Panc1 (cell line): ENCODE measurements around the gene ADGRA1. TPM values are rescaled to one million over a fixed set of nuclear protein-coding genes. Genes with fewer than 3 reads are reported as not detected.

Source experiments
- ATAC-seq: fragments of 200-7000 bp; cut with Tn5 transposase; 2 replicates; pipeline ENCODE4 v1.9.1; 2020; ENCODE audit warnings: mild to moderate bottlenecking, moderate library complexity
- BruUV-seq: library from RNA; stranded (reverse); fragments of 400-500 nt; replicated peaks from 2 replicates; lab custom pipeline; 2021; lab: Mats Ljungman, UMichigan
- CTCF ChIA-PET: fragments of 300-600 bp; sonication (Branson Sonifier 250); formaldehyde crosslinking; loops from one replicate; lab custom pipeline; 2022; ENCODE audit warnings: antibody characterized with exemption; lab: Charles Lee
- POLR2A ChIA-PET: fragments of 300-600 bp; sonication (Branson Sonifier 250); formaldehyde crosslinking; loops from one replicate; lab custom pipeline; 2022; ENCODE audit warnings: antibody characterized with exemption; lab: Charles Lee
- DNase-seq: peaks from one replicate; pipeline ENCODE4 v3.0.0-alpha.2; 2010; ENCODE audit warnings: low read depth, low spot score
- H3K27ac ChIP-seq: 2 replicates; pipeline ENCODE4 v1.5.1; 2011; ENCODE audit warnings: mild to moderate bottlenecking, low read length, inconsistent platforms
- H3K27me3 ChIP-seq: fragments of 200-500 bp; sonication (Bioruptor generic); 2 replicates; pipeline ENCODE4 v1.6.0; 2014; ENCODE audit warnings: low read length, inconsistent platforms; ENCODE audit not compliant: control insufficient read depth, insufficient read depth
- H3K36me3 ChIP-seq: fragments of 200-500 bp; sonication (Bioruptor generic); 2 replicates; pipeline ENCODE4 v1.5.1; 2014; ENCODE audit warnings: inconsistent platforms, mild to moderate bottlenecking, low read length, moderate library complexity; ENCODE audit not compliant: control insufficient read depth, insufficient read depth
- H3K4me1 ChIP-seq: 2 replicates; pipeline ENCODE4 v1.5.1; 2011; ENCODE audit warnings: inconsistent platforms, mild to moderate bottlenecking, low read length, moderate library complexity; ENCODE audit not compliant: control insufficient read depth, insufficient read depth
- H3K4me3 ChIP-seq, 2 experiments: 2 replicates each; pipeline ENCODE4 v1.5.1; 2011 to 2012; ENCODE audit warnings: low read depth in 2 of 2, low read length in 2 of 2, mild to moderate bottlenecking in 2 of 2, inconsistent platforms in 1 of 2, moderate library complexity in 1 of 2
- H3K9me3 ChIP-seq: fragments of 200-500 bp; sonication (Bioruptor generic); 2 replicates; pipeline ENCODE4 v1.5.1; 2014; ENCODE audit warnings: low read depth, mild to moderate bottlenecking, inconsistent platforms, low read length, moderate library complexity; ENCODE audit not compliant: control insufficient read depth, insufficient read depth
- POLR2AphosphoS5 ChIP-seq: IDR thresholded peaks from 2 replicates; pipeline ENCODE4 v1.6.1; 2012; ENCODE audit warnings: mild to moderate bottlenecking, low read depth, low read length, moderate library complexity
- SIN3A ChIP-seq: IDR thresholded peaks from 2 replicates; pipeline ENCODE4 v1.6.1; 2012; ENCODE audit warnings: low read depth, mild to moderate bottlenecking, low read length, moderate library complexity, borderline replicate concordance; ENCODE audit not compliant: insufficient read depth
- TCF7L2 ChIP-seq: IDR thresholded peaks from 2 replicates; pipeline ENCODE4 v1.6.1; 2011; ENCODE audit warnings: mild to moderate bottlenecking, low read depth, low read length, inconsistent platforms
- in situ Hi-C: cut with HindIII; loops from 2 replicates; pipeline ENCODE4 v1.10.0; 2016; ENCODE audit warnings: low sequenced_read_pairs, low pct_unique_long_range_greater_than_20kb
- intact Hi-C: fragments of 100-400 bp; cut with micrococcal nuclease; formaldehyde crosslinking; loops from one replicate; pipeline ENCODE4 v1.10.0; 2022; ENCODE audit not compliant: unreplicated experiment
- total RNA-seq: library from RNA; stranded (reverse); gene quantifications from one replicate; pipeline ENCODE4 v1.2.1, GENCODE V29; 2021; ENCODE audit not compliant: unreplicated experiment
- TF ChIP-seq, protein P1 (sequence below), 2 experiments: IDR thresholded peaks; 2 replicates each; pipeline ENCODE4 v1.6.1; 2011 to 2012; ENCODE audit warnings: low read depth in 2 of 2, control low read depth in 1 of 2, low read length in 1 of 2, mild to moderate bottlenecking in 1 of 2, moderate library complexity in 1 of 2; ENCODE audit not compliant: insufficient read depth in 1 of 2
- TF ChIP-seq, protein P2 (sequence below): fragments of 450-650 bp; IDR thresholded peaks from 2 replicates; pipeline ENCODE4 v1.5.1; 2017; ENCODE audit warnings: mild to moderate bottlenecking

Gene ADGRA1
- total RNA-seq, 1 experiment from 2014 or later, result 0.05 TPM

DNA sequence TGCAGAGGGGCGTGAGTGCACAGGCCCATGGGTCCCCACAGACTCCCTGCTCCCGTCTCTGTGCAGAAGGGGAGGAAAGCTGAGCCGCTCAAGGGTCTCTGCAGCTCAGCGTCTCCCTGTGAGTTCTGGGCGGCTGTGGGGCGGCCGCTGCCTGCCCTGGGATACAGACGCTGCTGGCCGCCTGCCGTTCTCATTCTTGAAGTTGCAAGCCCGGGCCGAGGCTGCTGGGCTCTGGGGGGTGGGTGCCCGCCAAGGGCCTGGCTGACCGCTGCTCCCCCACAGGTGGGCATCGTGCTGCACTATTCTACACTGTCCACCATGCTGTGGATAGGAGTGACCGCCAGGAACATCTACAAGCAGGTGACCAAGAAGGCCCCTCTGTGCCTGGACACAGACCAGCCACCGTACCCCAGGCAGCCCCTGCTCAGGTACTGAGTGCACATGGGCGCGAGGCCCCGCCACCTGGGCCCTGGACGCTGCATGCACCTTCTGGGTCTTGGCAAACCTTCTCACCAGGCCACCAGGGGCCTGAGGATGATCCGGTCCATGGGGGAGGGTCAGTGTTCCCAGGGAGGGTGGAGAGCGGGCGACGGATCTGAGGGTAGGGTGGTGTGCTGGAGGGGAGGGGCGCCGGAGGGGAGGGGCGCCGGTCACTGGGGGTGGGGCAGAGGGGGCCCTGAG is 14.8 kb downstream of the ADGRA1 start:
- Histone ChIP-seq H3K27ac (no peak overlapping the region), H3K27me3 (peaks cover under 1% of the 10 kb centered on the region; the same call in 1 of the 2 replicates), H3K36me3 (no peaks in the 10 kb centered on the region), H3K4me3 (no peak overlapping the region), H3K9me3 (peaks cover 6% of the 10 kb centered on the region), H3K4me1 (no peaks in the 10 kb centered on the region)
- in situ Hi-C loops, result no loop called here
- intact Hi-C loops, result no loop called here
- DNase-seq, result no peak
- no TSS peak for BruUV-seq
- POLR2A ChIA-PET, result no interaction called here
- no peak for TF ChIP-seq POLR2AphosphoS5
- TF ChIP-seq, protein P1, sequence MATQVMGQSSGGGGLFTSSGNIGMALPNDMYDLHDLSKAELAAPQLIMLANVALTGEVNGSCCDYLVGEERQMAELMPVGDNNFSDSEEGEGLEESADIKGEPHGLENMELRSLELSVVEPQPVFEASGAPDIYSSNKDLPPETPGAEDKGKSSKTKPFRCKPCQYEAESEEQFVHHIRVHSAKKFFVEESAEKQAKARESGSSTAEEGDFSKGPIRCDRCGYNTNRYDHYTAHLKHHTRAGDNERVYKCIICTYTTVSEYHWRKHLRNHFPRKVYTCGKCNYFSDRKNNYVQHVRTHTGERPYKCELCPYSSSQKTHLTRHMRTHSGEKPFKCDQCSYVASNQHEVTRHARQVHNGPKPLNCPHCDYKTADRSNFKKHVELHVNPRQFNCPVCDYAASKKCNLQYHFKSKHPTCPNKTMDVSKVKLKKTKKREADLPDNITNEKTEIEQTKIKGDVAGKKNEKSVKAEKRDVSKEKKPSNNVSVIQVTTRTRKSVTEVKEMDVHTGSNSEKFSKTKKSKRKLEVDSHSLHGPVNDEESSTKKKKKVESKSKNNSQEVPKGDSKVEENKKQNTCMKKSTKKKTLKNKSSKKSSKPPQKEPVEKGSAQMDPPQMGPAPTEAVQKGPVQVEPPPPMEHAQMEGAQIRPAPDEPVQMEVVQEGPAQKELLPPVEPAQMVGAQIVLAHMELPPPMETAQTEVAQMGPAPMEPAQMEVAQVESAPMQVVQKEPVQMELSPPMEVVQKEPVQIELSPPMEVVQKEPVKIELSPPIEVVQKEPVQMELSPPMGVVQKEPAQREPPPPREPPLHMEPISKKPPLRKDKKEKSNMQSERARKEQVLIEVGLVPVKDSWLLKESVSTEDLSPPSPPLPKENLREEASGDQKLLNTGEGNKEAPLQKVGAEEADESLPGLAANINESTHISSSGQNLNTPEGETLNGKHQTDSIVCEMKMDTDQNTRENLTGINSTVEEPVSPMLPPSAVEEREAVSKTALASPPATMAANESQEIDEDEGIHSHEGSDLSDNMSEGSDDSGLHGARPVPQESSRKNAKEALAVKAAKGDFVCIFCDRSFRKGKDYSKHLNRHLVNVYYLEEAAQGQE (IDR thresholded peaks at IDR 0.05; ENCODE audit: insufficient read depth in 1 of 2, low read depth in 2 of 2, low read length in 1 of 2), result no peak
- TF ChIP-seq, protein P2, sequence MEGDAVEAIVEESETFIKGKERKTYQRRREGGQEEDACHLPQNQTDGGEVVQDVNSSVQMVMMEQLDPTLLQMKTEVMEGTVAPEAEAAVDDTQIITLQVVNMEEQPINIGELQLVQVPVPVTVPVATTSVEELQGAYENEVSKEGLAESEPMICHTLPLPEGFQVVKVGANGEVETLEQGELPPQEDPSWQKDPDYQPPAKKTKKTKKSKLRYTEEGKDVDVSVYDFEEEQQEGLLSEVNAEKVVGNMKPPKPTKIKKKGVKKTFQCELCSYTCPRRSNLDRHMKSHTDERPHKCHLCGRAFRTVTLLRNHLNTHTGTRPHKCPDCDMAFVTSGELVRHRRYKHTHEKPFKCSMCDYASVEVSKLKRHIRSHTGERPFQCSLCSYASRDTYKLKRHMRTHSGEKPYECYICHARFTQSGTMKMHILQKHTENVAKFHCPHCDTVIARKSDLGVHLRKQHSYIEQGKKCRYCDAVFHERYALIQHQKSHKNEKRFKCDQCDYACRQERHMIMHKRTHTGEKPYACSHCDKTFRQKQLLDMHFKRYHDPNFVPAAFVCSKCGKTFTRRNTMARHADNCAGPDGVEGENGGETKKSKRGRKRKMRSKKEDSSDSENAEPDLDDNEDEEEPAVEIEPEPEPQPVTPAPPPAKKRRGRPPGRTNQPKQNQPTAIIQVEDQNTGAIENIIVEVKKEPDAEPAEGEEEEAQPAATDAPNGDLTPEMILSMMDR, result no peak
- no peak for TF ChIP-seq TCF7L2
- CTCF ChIA-PET, result no interaction called here
- no peak for ATAC-seq

DNA sequence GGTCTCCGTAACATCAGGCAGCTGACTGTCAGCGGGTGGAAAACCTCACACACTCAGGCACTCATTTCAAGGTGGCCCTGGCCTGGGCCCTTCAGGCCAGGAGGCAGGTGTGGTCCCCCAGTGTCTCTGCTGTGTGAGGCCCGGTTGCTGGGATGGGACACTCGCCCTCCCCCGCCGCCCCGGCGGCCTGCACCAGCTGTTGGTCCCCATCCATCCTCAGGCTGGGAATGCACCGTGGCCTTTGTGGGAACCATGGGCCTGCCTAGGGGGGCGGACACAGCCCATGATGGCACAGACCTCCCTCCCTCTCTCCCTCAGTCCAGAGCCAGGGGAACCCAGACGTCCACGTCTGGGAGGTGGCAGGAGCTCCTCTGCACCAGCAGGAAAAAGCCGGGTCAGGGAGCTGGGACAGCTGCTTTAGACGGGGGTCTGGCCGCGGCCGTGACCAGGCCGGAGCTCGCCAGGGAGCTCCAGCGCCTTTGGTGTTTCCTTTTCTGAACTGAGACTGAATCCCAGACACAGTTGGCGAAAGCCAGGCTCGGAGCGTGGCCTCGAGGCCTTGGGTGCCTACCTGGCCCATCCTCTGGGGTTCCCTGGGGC is 15.7 kb downstream of the ADGRA1 start:
- Histone ChIP-seq H3K4me3 (no peak overlapping the region), H3K36me3 (no peaks in the 10 kb centered on the region), H3K9me3 (peaks cover 11% of the 10 kb centered on the region), H3K4me1 (no peaks in the 10 kb centered on the region), H3K27ac (no peak overlapping the region), H3K27me3 (no peaks in the 10 kb centered on the region)
- intact Hi-C loops, result no loop called here
- no TSS peak for BruUV-seq
- CTCF ChIA-PET, result no interaction called here
- TF ChIP-seq, protein P2, result no peak
- no peak for TF ChIP-seq SIN3A
- TF ChIP-seq, protein P1 (IDR thresholded peaks at IDR 0.05; ENCODE audit: insufficient read depth in 1 of 2, low read depth in 2 of 2, low read length in 1 of 2), result no peak
- TF ChIP-seq TCF7L2, result no peak
- no peak for TF ChIP-seq POLR2AphosphoS5
- DNase-seq (no peak), ATAC-seq (no peak)
- POLR2A ChIA-PET, result no interaction called here
- in situ Hi-C loops, result no loop called here
